SK-N-SH treated with all-trans-retinoic acid at 6 μM for 48 hours (cell line): ENCODE measurements around the gene CAMKMT.

Experiments used
- CSDC2 ChIP-seq: fragments of 250-450 bp; sonication (Bioruptor Pico); IDR thresholded peaks from 2 replicates; pipeline ENCODE4 v1.5.0; 2020; ENCODE audit warnings: mild to moderate bottlenecking, moderate library complexity
- CSRNP3 ChIP-seq: fragments of 250-450 bp; sonication (Bioruptor Pico); IDR thresholded peaks from 2 replicates; pipeline ENCODE4 v1.5.1; 2021; ENCODE audit warnings: mild to moderate bottlenecking, moderate library complexity
- ESRRG ChIP-seq: fragments of 250-450 bp; sonication (Bioruptor Pico); IDR thresholded peaks from 2 replicates; pipeline ENCODE4 v1.6.1; 2021; ENCODE audit warnings: mild to moderate bottlenecking
- PPARA ChIP-seq: fragments of 250-450 bp; sonication (Bioruptor Pico); IDR thresholded peaks from 2 replicates; pipeline ENCODE4 v1.5.0; 2020; ENCODE audit warnings: mild to moderate bottlenecking, borderline replicate concordance
- RARB ChIP-seq: fragments of 250-450 bp; sonication (Bioruptor Pico); IDR thresholded peaks from 2 replicates; pipeline ENCODE4 v1.8.0; 2021; ENCODE audit warnings: mild to moderate bottlenecking, moderate library complexity
- ZFP3 ChIP-seq: fragments of 250-450 bp; sonication (Bioruptor Pico); IDR thresholded peaks from 2 replicates; pipeline ENCODE4 v1.5.0; 2020; ENCODE audit warnings: mild to moderate bottlenecking, moderate library complexity
- ZNF565 ChIP-seq: fragments of 450-650 bp; formaldehyde crosslinking; conservative IDR thresholded peaks from 2 replicates; pipeline ENCODE4 v1.5.0; 2020; ENCODE audit warnings: low read depth, mild to moderate bottlenecking, moderate library complexity
- ZNF70 ChIP-seq: fragments of 450-650 bp; formaldehyde crosslinking; IDR thresholded peaks from 2 replicates; pipeline ENCODE4 v1.5.0; 2020; ENCODE audit warnings: mild to moderate bottlenecking, moderate library complexity

GRCh38 chr2:44652701-44653100, 291.0 kb downstream of the CAMKMT start:
- TF ChIP-seq ZFP3 (no peak), RARB (CRISPR knock-in tag) (no peak), ZNF70 (CRISPR knock-in tag) (no peak), CSRNP3 (CRISPR knock-in tag) (no peak), ZNF565 (CRISPR knock-in tag) (no peak), CSDC2 (CRISPR knock-in tag) (no peak), ESRRG (CRISPR knock-in tag) (no peak), PPARA (CRISPR knock-in tag) (no peak)
